ENCODE results near the gene OR5M8. TPM values are rescaled to one million over a fixed set of nuclear protein-coding genes. Genes with fewer than 3 reads are reported as not detected.
A peak's percentile ranks its signal among the peaks of the same experiment; 100 is the strongest.

OR5M8 gene
- not detected in 2 replicates for total RNA-seq (2014; rRNA removed; shearing (Covaris generic))

GRCh38 chr11:56491270-56491669, at the start of gene OR5M8:
Gene OR5M8, minus strand, starts transcription at chr11:56491370. Its CDS starts 0 bp downstream, at chr11:56491370.
- DNase-seq (ENCODE audit: low spot score) = no peak

- no peak for DNase-seq (ENCODE audit: low spot score)
These were observed 42.0 kb upstream of the OR5M8 start for GRCh38 chr11:56533054-56533740.

- no peak for DNase-seq (ENCODE audit: low spot score)
These were observed 40.7 kb upstream of the OR5M8 start for GRCh38 chr11:56531856-56532255.

GRCh38 chr11:56522008-56522407, 30.8 kb upstream of the OR5M8 start:
- peak; percentile 16 for DNase-seq (ENCODE audit: low spot score)

- no peak for DNase-seq (ENCODE audit: low spot score)
These were observed 22.1 kb upstream of the OR5M8 start for GRCh38 chr11:56513280-56513679.

- no peak for DNase-seq (ENCODE audit: low spot score)
These were observed 18.3 kb upstream of the OR5M8 start for GRCh38 chr11:56509439-56509838.

GRCh38 chr11:56497010-56497409, 5.8 kb upstream of the OR5M8 start:
- DNase-seq (ENCODE audit: low spot score) = no peak

- DNase-seq (ENCODE audit: low spot score) = no peak
These were observed 3.9 kb upstream of the OR5M8 start for GRCh38 chr11:56495117-56495516.

GRCh38 chr11:56486801-56487200, 4.4 kb downstream of the OR5M8 start:
- DNase-seq (ENCODE audit: low spot score) = no peak

- no peak for DNase-seq (ENCODE audit: low spot score)
These were observed 16.4 kb downstream of the OR5M8 start for GRCh38 chr11:56474729-56475235.

- DNase-seq (ENCODE audit: low spot score) = no peak
These were observed 17.9 kb downstream of the OR5M8 start, which contains the start of gene OR5M3 for GRCh38 chr11:56473252-56473651. Gene OR5M3, minus strand, starts transcription at chr11:56473352. Its CDS starts 2,855 bp downstream, at chr11:56470497.

- DNase-seq (ENCODE audit: low spot score) = no peak
These were observed 34.1 kb downstream of the OR5M8 start for GRCh38 chr11:56457076-56457475.

- DNase-seq (ENCODE audit: low spot score) = no peak
These were observed 37.6 kb downstream of the OR5M8 start for GRCh38 chr11:56453521-56453920.

Other genes starting within 250 kb of the OR5M8 start
- not detected in 2 replicates for gene OR5T3, start 239.1 kb downstream of the OR5M8 start, total RNA-seq (2014; rRNA removed; shearing (Covaris generic))
- not detected in 2 replicates for gene OR5T1, start 217.2 kb downstream of the OR5M8 start, total RNA-seq (2014; rRNA removed; shearing (Covaris generic))
- not detected in 2 replicates for gene OR8H1, start 199.1 kb downstream of the OR5M8 start, total RNA-seq (2014; rRNA removed; shearing (Covaris generic))
- gene OR8K3, start 176.2 kb downstream of the OR5M8 start, total RNA-seq (2014; rRNA removed; shearing (Covaris generic)) = not detected in 2 replicates
- not detected in 2 replicates for gene OR8K1, start 145.3 kb downstream of the OR5M8 start, total RNA-seq (2014; rRNA removed; shearing (Covaris generic))
- gene OR8J1, start 137.1 kb downstream of the OR5M8 start, total RNA-seq (2014; rRNA removed; shearing (Covaris generic)) = not detected in 2 replicates
- not detected in 2 replicates for gene OR8U1, start 115.7 kb downstream of the OR5M8 start, total RNA-seq (2014; rRNA removed; shearing (Covaris generic))
- not detected in 2 replicates for gene OR5AL1, start 78.7 kb downstream of the OR5M8 start, total RNA-seq (2014; rRNA removed; shearing (Covaris generic))
- not detected in 2 replicates for gene OR5M3, start 18.0 kb downstream of the OR5M8 start, total RNA-seq (2014; rRNA removed; shearing (Covaris generic))
- gene OR5M11, start 51.9 kb upstream of the OR5M8 start, total RNA-seq (2014; rRNA removed; shearing (Covaris generic)) = not detected in 2 replicates
- not detected in 2 replicates for gene OR5M10, start 86.4 kb upstream of the OR5M8 start, total RNA-seq (2014; rRNA removed; shearing (Covaris generic))
- gene OR5M1, start 123.5 kb upstream of the OR5M8 start, total RNA-seq (2014; rRNA removed; shearing (Covaris generic)) = not detected in 2 replicates
- not detected in 2 replicates for gene OR5AP2, start 151.1 kb upstream of the OR5M8 start, total RNA-seq (2014; rRNA removed; shearing (Covaris generic))
- gene OR5AR1, start 172.3 kb upstream of the OR5M8 start, total RNA-seq (2014; rRNA removed; shearing (Covaris generic)) = not detected in 2 replicates
- not detected in 2 replicates for gene OR9G1, start 207.7 kb upstream of the OR5M8 start, total RNA-seq (2014; rRNA removed; shearing (Covaris generic))